NB4 (cell line): Measurements from ENCODE around the gene RASGRP1.

Source experiments
- DNase-seq: peaks from one replicate; pipeline ENCODE4 v3.0.0; 2010; ENCODE audit warnings: low read depth
- H3K4me3 ChIP-seq: one replicate; pipeline ENCODE4 v1.5.1; 2011; ENCODE audit warnings: mild to moderate bottlenecking, low read depth, low read length, moderate library complexity
- MYC ChIP-seq: IDR thresholded peaks from 2 replicates; pipeline ENCODE4 v1.6.1; 2011; ENCODE audit warnings: low read depth, low read length
- POLR2A ChIP-seq: IDR thresholded peaks from 2 replicates; pipeline ENCODE4 v1.6.1; 2011; ENCODE audit warnings: mild to moderate bottlenecking; ENCODE audit not compliant: insufficient read length; ENCODE audit errors: extremely low read depth
- TF ChIP-seq, protein P1 (sequence below): IDR thresholded peaks from one replicate; pipeline ENCODE4 v1.5.1; 2012; ENCODE audit warnings: low read depth, low read length
- TF ChIP-seq, protein P2 (sequence below): IDR thresholded peaks from 2 replicates; pipeline ENCODE4 v1.6.1; 2011; ENCODE audit warnings: low read depth, low read length

The RASGRP1 gene

DNA sequence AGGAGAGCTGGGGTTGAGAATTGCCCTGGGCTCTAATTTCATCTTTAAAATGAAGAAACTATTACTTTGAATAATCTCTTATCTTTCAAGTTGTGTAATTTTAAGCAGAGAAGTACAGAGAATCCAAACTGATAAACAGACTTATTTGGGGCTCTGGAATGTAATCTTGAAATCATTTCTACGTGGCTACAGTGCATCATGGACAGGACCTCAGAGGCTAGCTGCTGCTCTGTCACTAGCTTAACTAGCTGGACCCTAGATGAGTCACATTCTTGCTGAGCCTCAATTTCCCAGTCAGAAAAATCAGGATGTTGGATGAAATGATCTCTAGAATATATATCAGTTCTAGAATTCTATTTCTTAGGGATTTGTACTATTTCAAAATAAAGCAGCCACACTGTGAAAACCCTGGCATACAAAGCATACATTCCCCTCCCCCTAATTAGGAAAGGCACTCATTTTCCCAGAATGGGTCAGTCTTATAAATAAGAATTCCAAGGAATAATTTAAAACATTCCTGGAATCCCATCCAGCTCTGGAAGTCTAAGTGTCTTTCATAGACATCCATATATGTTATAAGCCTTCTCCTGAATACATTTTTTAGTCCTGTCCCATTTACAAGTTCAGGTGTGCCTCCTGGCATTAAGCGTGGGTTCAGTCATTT is 47.2 kb downstream of the RASGRP1 start:
- DNase-seq, result no peak
- TF ChIP-seq, protein P1, sequence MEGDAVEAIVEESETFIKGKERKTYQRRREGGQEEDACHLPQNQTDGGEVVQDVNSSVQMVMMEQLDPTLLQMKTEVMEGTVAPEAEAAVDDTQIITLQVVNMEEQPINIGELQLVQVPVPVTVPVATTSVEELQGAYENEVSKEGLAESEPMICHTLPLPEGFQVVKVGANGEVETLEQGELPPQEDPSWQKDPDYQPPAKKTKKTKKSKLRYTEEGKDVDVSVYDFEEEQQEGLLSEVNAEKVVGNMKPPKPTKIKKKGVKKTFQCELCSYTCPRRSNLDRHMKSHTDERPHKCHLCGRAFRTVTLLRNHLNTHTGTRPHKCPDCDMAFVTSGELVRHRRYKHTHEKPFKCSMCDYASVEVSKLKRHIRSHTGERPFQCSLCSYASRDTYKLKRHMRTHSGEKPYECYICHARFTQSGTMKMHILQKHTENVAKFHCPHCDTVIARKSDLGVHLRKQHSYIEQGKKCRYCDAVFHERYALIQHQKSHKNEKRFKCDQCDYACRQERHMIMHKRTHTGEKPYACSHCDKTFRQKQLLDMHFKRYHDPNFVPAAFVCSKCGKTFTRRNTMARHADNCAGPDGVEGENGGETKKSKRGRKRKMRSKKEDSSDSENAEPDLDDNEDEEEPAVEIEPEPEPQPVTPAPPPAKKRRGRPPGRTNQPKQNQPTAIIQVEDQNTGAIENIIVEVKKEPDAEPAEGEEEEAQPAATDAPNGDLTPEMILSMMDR, result no peak
- TF ChIP-seq, protein P2, sequence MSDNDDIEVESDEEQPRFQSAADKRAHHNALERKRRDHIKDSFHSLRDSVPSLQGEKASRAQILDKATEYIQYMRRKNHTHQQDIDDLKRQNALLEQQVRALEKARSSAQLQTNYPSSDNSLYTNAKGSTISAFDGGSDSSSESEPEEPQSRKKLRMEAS, result no peak
- no peak for TF ChIP-seq MYC
- no peak for TF ChIP-seq POLR2A
- no peak overlapping the region for H3K4me3 ChIP-seq

DNA sequence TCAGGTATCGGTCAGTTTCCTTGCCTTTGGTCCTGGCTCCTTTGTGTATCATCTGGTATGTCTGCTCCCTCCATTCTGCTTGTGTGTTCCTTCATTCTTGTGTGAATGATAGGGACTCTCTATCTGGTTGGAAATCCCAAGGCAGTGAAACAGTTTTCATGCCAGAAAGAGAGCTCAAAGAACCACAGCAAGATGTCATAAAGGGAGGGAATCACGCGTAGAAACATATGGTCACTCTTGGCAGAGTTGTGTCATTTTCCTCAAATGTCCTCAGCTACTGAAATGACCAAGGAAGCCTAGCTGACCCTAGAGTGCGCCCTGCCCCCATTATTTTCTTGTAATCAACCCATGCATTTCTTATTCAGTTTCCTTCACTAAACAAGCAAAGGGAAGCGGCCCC is 48.0 kb downstream of the RASGRP1 start:
- H3K4me3 ChIP-seq, result no peak overlapping the region
- TF ChIP-seq POLR2A (no peak), MYC (no peak)
- TF ChIP-seq, protein P2, result no peak
- TF ChIP-seq, protein P1, result no peak
- DNase-seq, result no peak

DNA sequence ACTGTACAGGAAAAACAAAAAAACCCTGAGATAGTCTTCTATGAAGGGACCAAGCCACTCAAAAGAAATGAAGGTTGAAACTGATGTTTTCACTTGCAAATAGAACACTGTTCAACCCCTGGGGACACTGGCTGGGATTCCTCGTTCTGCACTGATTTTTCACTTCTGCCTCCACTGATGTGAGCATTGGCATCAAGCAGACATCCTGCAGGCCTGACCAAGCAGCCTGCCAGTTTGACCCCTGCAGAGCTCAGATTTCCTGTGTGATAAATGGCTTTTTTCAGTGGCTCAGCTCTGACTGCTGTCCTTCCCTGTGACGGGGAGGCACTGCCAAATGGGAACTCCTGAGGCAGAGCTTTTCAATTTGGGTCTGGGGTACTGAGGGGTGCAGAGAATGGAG is 50.0 kb downstream of the RASGRP1 start:
- TF ChIP-seq MYC (no peak), POLR2A (no peak)
- TF ChIP-seq, protein P1, result no peak
- TF ChIP-seq, protein P2, result no peak
- H3K4me3 ChIP-seq, result no peak overlapping the region
- DNase-seq, result no peak

DNA sequence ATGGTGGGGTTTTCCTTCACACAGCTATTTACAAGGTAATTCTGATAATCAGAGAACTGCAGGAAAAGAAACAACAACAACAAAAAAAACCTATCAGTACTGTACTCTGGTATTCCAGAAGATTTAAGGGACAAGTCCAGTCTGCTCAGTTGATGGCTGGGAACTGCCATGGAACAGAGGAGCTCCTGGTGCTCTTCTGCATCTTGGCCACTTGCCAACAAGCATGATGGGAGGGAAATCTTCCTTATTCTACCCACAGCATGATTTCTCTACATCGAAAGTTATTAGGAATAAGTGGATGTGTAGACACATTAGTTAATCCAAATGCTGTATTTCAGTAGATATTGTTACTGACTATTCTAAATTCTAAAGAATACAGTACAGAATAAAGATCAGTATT is 51.7 kb downstream of the RASGRP1 start:
- no peak overlapping the region for H3K4me3 ChIP-seq
- DNase-seq, result no peak
- TF ChIP-seq POLR2A (no peak), MYC (no peak)
- TF ChIP-seq, protein P1, result no peak
- TF ChIP-seq, protein P2, result no peak

DNA sequence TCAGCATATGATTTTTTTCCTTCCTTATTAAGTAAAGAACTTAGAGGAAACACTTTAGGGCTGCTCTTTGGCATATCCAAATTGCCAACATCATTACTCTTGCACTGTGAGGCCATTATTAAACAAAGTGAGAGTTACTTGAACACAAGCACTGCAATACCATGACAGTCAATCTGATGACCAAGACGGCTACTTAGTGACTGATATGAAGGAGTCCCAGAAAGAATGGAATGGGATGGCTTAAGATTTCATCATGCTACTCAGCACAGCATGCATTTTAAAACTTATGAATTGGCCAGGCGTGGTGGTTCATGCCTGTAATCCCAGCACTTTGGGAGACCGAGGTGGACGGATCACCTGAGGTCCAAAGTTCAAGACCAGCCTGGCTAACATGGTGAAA is 55.5 kb downstream of the RASGRP1 start:
- DNase-seq, result no peak
- TF ChIP-seq, protein P2, result no peak
- TF ChIP-seq POLR2A, result no peak
- TF ChIP-seq, protein P1, result no peak
- no peak for TF ChIP-seq MYC
- no peak overlapping the region for H3K4me3 ChIP-seq
